GM06990 (cell line): ENCODE measurements around the gene DACH1.

Experiments
- DNase-seq: peaks from one replicate; pipeline ENCODE4 v3.0.0-alpha.2; 2011; ENCODE audit not compliant: insufficient read length; ENCODE audit errors: extremely low read depth
- H3K27me3 ChIP-seq: replicated peaks from 2 replicates; pipeline ENCODE4 v1.6.0; 2011; ENCODE audit warnings: low read length; ENCODE audit not compliant: control insufficient read depth, insufficient read depth
- H3K36me3 ChIP-seq: 2 replicates; pipeline ENCODE4 v1.5.1; 2011; ENCODE audit warnings: low read length; ENCODE audit not compliant: control insufficient read depth, insufficient read depth
- H3K4me3 ChIP-seq: replicated peaks from 2 replicates; pipeline ENCODE4 v1.5.1; 2011; ENCODE audit warnings: low read depth, mild to moderate bottlenecking, control low read depth, low read length
- TF ChIP-seq, protein P1 (sequence below): IDR thresholded peaks from 2 replicates; pipeline ENCODE4 v1.5.1; 2011; ENCODE audit warnings: low read length, control low read depth, mild to moderate bottlenecking, inconsistent platforms; ENCODE audit not compliant: insufficient read depth, poor library complexity, severe bottlenecking

Gene DACH1

GRCh38 chr13:71718931-71719330 lies 148.1 kb downstream of the DACH1 start:
- TF ChIP-seq, protein P1, sequence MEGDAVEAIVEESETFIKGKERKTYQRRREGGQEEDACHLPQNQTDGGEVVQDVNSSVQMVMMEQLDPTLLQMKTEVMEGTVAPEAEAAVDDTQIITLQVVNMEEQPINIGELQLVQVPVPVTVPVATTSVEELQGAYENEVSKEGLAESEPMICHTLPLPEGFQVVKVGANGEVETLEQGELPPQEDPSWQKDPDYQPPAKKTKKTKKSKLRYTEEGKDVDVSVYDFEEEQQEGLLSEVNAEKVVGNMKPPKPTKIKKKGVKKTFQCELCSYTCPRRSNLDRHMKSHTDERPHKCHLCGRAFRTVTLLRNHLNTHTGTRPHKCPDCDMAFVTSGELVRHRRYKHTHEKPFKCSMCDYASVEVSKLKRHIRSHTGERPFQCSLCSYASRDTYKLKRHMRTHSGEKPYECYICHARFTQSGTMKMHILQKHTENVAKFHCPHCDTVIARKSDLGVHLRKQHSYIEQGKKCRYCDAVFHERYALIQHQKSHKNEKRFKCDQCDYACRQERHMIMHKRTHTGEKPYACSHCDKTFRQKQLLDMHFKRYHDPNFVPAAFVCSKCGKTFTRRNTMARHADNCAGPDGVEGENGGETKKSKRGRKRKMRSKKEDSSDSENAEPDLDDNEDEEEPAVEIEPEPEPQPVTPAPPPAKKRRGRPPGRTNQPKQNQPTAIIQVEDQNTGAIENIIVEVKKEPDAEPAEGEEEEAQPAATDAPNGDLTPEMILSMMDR = no peak
- Histone ChIP-seq H3K27me3 (no peaks in the 10 kb centered on the region), H3K4me3 (no peak overlapping the region), H3K36me3 (no peaks in the 10 kb centered on the region)
- DNase-seq = no peak

- no peaks in the 10 kb centered on the region for H3K27me3 ChIP-seq
- no peak overlapping the region for H3K4me3 ChIP-seq
- H3K36me3 ChIP-seq = no peaks in the 10 kb centered on the region
- DNase-seq = no peak
- TF ChIP-seq, protein P1 = no peak
Observed at GRCh38 chr13:71714802-71715375, 152.1 kb downstream of the DACH1 start.

- TF ChIP-seq, protein P1 = no peak
- Histone ChIP-seq H3K36me3 (no peaks in the 10 kb centered on the region), H3K27me3 (no peaks in the 10 kb centered on the region), H3K4me3 (no peak overlapping the region)
- DNase-seq = no peak
Observed at GRCh38 chr13:71712988-71713653, 153.9 kb downstream of the DACH1 start.

DNA sequence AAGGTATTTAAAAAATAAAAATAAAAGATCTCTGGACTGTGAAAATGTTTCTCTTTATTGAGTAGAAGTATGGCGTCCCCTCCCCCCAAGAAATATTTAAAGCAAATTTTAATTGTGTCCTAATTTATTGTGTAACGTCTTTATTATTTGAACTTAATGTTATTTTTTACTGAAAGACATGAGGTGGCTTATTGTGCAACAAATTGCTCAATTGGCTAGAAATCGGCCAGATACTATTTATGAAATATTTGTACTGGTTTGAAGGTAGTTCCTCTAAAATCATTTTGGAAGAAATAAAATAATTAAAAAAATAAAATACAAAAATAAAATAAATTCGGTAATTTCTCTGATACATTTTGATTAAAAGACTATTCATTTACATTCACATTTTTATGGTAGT lies 162.3 kb downstream of the DACH1 start:
- no peak for DNase-seq
- Histone ChIP-seq H3K27me3 (no peaks in the 10 kb centered on the region), H3K4me3 (no peak overlapping the region), H3K36me3 (no peaks in the 10 kb centered on the region)
- TF ChIP-seq, protein P1 = no peak

GRCh38 chr13:71703138-71703537 lies 163.9 kb downstream of the DACH1 start:
- Histone ChIP-seq H3K4me3 (no peak overlapping the region), H3K36me3 (no peaks in the 10 kb centered on the region), H3K27me3 (no peaks in the 10 kb centered on the region)
- TF ChIP-seq, protein P1 = no peak
- DNase-seq = no peak
